GM18526 (cell line): ENCODE data around the gene MAP3K3.

ENCODE experiments used
- POLR2A ChIP-seq: IDR thresholded peaks from 3 replicates; pipeline ENCODE4 v1.6.1; 2011; ENCODE audit not compliant: insufficient read length; ENCODE audit errors: extremely low read depth

Gene MAP3K3

GRCh38 chr17:63609816-63610573 is 12.2 kb upstream of the MAP3K3 start:
- no peak for TF ChIP-seq POLR2A

- TF ChIP-seq POLR2A = no peak
Observed at GRCh38 chr17:63610854-63611253, 11.4 kb upstream of the MAP3K3 start.

DNA sequence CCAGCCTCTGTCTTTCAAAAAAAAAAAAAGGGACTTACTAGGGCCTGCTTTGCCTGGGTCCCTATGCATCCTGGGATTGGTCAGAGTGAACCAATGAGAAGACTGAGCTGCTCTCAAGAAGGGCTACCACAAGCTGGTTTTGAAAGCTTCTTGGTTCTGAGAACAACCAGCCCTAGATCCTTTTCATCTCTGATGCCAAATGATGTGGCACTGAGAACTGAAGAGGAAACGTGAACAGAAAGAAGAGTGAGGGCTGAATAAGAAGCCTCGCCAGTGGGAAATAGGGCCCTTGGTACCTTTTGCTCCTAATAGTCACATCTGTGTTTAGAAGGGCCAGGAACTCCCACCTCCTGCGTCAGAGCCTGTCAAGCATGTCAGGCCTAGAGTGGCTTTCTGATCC is 10.9 kb upstream of the MAP3K3 start:
- no peak for TF ChIP-seq POLR2A

DNA sequence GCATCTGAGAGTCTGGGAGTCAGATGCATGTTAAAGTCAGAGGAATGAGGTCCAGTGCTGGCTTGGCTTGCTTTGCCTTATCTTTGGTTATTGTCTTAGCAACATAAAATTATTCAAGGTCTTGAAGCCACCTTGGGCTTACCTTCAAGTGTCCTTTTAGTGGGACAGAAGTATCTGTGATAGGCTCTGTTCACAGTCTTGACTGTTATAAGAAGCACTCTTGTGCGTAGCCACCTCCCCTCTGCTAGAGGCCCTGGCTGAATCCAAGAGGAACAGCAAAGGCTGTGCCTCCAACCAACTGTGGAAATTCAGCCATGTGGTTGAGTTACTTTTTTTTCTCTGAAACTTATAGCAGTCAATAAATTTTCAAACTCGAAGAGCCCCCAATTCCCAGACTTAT is 8.6 kb upstream of the MAP3K3 start:
- no peak for TF ChIP-seq POLR2A

GRCh38 chr17:63621229-63621683 is 961 bp upstream of the MAP3K3 start:
- no peak for TF ChIP-seq POLR2A

- TF ChIP-seq POLR2A = no peak
Observed at GRCh38 chr17:63622574-63623390, 565 bp downstream of the MAP3K3 start.

- no peak for TF ChIP-seq POLR2A
Observed at GRCh38 chr17:63623786-63624530, 1.7 kb downstream of the MAP3K3 start.

DNA sequence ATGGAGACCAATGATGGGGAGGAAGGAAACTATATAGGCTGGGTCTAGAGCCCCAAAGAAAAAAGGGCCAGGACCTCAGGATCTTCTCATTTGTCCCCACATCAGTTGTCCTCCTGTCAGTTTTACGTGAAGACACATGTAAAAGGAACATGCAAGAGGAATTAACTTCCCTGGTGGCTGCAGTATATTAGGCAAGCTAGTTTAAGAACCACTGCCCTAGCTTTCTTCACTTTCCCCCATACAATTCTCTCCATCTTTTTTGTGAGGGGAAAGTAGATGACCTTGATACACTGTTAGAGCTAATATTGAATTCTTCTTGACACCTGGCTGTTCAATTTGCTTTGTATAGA is 2.3 kb downstream of the MAP3K3 start:
- TF ChIP-seq POLR2A = no peak

GRCh38 chr17:63626551-63627180 is 4.4 kb downstream of the MAP3K3 start:
- no peak for TF ChIP-seq POLR2A

GRCh38 chr17:63629627-63630026 is 7.4 kb downstream of the MAP3K3 start:
- no peak for TF ChIP-seq POLR2A

DNA sequence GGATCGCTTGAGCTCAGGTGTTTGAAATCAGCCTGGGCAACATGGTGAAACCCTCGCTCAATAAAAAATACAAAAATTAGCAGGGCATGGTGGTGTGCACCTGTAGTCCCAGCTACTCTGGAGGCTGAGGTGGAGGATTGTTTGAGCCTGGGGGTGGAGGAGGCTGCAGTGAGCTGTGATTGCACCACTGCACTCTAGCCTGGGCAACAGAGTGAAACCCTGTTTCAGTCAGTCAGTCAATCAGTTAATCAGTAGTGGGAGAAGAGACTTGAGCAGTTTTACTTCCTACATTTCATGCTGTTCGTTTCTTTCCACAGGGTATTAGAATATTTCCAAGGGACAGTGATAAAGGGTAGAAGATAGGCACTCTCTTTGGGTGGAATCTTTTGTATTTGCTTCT is 8.8 kb downstream of the MAP3K3 start:
- no peak for TF ChIP-seq POLR2A

- no peak for TF ChIP-seq POLR2A
Observed at GRCh38 chr17:63631626-63632025, 9.4 kb downstream of the MAP3K3 start.

GRCh38 chr17:63633742-63634141 is 11.5 kb downstream of the MAP3K3 start:
- no peak for TF ChIP-seq POLR2A

DNA sequence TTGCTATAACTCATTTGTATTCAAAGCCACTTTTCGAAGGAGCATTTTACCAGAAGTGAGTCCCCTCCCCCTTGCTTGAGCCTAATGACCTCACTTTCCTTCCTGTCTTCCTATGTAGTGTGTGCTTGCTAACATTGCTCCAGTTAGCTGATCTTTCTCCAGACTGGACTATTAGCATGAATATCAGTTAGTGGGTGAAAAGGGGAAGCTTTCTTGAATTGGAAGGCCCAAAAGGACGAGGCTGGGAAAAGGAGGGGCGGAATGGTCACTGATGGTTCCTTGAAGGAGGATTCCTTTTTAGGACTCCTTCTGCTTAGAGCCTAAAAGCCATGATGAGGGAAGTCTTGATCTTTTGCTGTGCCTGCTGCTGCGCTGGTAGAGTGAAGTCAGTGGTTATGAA is 11.9 kb downstream of the MAP3K3 start:
- TF ChIP-seq POLR2A = no peak

DNA sequence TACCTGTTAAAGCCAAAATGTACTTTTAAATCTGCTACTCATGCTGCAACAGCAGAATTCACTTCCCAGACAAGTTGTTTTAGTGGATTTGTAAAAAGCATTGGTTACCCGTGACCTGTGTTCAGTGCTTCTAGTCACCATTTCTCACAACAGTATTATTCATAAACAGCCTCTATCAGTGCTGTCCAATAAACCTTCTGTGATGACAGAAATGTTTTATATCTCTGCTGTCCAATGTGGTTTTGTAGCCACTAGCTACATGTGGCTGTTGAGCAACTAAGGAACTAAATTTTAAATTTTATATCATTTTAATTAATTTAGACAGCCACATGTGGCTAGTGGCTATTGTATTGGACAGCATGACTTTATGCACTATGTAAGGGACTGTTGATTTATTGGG is 12.6 kb downstream of the MAP3K3 start:
- TF ChIP-seq POLR2A = no peak
